HepG2 (cell line): ENCODE measurements around the gene DDI2. TPM values are rescaled to one million over a fixed set of nuclear protein-coding genes. Genes with fewer than 3 reads are reported as not detected.
A peak's percentile ranks its signal among the peaks of the same experiment; 100 is the strongest.

ENCODE experiments used
- DPF2 ChIP-seq: sonication (generic); formaldehyde crosslinking; IDR thresholded peaks from 2 replicates; pipeline ENCODE4 v1.4.0; 2020; ENCODE audit warnings: mild to moderate bottlenecking, low read depth, missing genetic modification reagents, borderline replicate concordance
- FIP1L1 ChIP-seq: fragments of 200-400 bp; formaldehyde crosslinking; IDR thresholded peaks from 2 replicates; pipeline ENCODE4 v1.6.1; 2018; ENCODE audit warnings: low read depth, mild to moderate bottlenecking, low read length, moderate library complexity, borderline replicate concordance; ENCODE audit not compliant: insufficient read depth
- KLF13 ChIP-seq: sonication (generic); formaldehyde crosslinking; IDR thresholded peaks from 2 replicates; pipeline ENCODE4 v1.4.0; 2020; ENCODE audit warnings: mild to moderate bottlenecking, missing genetic modification reagents
- NFE2 ChIP-seq: sonication (generic); formaldehyde crosslinking; IDR thresholded peaks from 2 replicates; pipeline ENCODE4 v1.4.0; 2020; ENCODE audit warnings: missing genetic modification reagents
- SNAI1 ChIP-seq: sonication (generic); formaldehyde crosslinking; IDR thresholded peaks from 2 replicates; pipeline ENCODE4 v1.5.0; 2020; ENCODE audit warnings: mild to moderate bottlenecking, missing genetic modification reagents, borderline replicate concordance
- ZFP36L2 ChIP-seq: sonication (generic); formaldehyde crosslinking; IDR thresholded peaks from 2 replicates; pipeline ENCODE4 v1.4.0; 2020; ENCODE audit warnings: missing genetic modification reagents
- ZNF232 ChIP-seq: sonication (generic); formaldehyde crosslinking; IDR thresholded peaks from 2 replicates; pipeline ENCODE4 v1.4.0; 2020; ENCODE audit warnings: missing genetic modification reagents, borderline replicate concordance
- polyA plus RNA-seq, 8 experiments: library from polyadenylated mRNA; depleted of rRNA in 3 of 8; stranded (reverse) in 7 of 8; unstranded in 1 of 8; fragments of >200 nt; fragmentation: Illumina TruSeq in 4 of 8; extraction: Trizol in 4 of 8; gene quantifications; 2 replicates each; pipeline versions ENCODE4 v1.2.1 to v1.2.3, GENCODE V29; 2011 to 2016; ENCODE audit warnings: low read depth in 4 of 8, missing spikeins in 1 of 8, mixed read lengths in 1 of 8; ENCODE audit not compliant: insufficient read depth in 1 of 8
- total RNA-seq, 5 experiments: library from RNA; depleted of rRNA; stranded (reverse); fragments of >200 nt; fragmentation: Illumina TruSeq; extraction: Trizol; gene quantifications; 2 replicates each; pipeline ENCODE4 v1.2.3, GENCODE V29; 2016; ENCODE audit warnings: low read depth in 1 of 5
- TF ChIP-seq, protein P1 (sequence below): sonication (generic); formaldehyde crosslinking; IDR thresholded peaks from 2 replicates; pipeline ENCODE4 v1.8.1; 2023; ENCODE audit warnings: missing genetic modification reagents, inconsistent platforms, borderline replicate concordance
- TF ChIP-seq, protein P2 (sequence below): sonication (generic); formaldehyde crosslinking; IDR thresholded peaks from 2 replicates; pipeline ENCODE4 v1.5.1; 2020; ENCODE audit warnings: missing genetic modification reagents, mild to moderate bottlenecking, borderline replicate concordance
- TF ChIP-seq, protein P3 (sequence below): IDR thresholded peaks from 2 replicates; pipeline ENCODE4 v1.6.1; 2012; ENCODE audit warnings: low read depth, low read length, improper control_type of control experiment
- TF ChIP-seq, protein P4 (sequence below): sonication (generic); formaldehyde crosslinking; IDR thresholded peaks from 2 replicates; pipeline ENCODE4 v1.5.1; 2020; ENCODE audit warnings: missing genetic modification reagents, mild to moderate bottlenecking, borderline replicate concordance

Gene DDI2
- total and polyA plus RNA-seq, 2 of the 13 experiments (the other 11 are each of a cell fraction or from before 2014, with no cell fraction given) = 8.5 to 25.7 TPM

DNA sequence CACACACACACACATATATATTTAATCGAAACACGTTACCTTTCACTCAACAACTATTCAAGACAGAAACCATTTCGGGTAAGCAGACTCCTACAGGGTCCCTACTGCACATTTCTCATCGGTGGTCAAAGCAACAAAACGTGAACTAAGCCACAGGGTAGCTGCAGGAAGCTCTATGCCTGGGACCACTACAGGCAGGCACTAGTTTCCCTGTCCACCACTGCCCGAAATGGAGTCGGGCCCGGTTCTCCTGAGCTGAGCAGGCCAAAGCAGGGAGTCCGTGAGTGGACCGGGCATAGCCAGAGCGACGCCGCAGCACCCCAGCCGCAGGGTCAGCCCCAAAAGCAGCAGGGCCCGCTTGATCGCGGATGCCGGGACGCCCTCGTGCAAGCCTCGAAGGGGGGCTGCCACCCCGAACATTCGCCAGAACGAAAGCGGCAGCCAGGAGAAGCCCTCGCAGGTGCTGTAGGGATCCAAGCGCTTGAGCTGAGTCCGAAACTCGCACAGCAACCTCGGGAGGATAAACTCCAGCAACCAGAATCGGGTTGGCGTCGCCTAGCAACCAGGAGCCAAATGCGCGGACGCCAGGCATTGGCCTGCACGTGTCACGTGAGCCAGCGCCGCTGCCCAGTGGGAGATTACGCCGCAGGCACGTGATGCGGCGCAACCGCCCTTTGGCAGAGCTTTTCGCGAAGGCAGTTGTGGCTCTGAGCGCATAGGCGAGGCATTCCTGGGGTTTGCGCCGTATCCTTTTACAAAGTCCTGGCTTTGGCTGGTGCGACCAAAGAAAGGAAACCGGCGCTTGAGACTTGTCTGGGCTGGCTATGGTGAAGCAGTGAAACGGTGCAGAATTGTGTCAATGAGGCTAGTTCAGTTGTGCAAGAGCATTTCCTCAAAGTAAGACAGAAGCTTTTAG, 13.9 kb upstream of the DDI2 start (continued):
- TF ChIP-seq, protein P1, sequence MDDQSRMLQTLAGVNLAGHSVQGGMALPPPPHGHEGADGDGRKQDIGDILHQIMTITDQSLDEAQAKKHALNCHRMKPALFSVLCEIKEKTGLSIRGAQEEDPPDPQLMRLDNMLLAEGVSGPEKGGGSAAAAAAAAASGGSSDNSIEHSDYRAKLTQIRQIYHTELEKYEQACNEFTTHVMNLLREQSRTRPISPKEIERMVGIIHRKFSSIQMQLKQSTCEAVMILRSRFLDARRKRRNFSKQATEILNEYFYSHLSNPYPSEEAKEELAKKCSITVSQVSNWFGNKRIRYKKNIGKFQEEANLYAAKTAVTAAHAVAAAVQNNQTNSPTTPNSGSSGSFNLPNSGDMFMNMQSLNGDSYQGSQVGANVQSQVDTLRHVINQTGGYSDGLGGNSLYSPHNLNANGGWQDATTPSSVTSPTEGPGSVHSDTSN (CRISPR knock-in tag) = peak; percentile 65; the same call in 1 of the 2 replicates
- TF ChIP-seq ZFP36L2 (CRISPR knock-in tag) (no peak), DPF2 (CRISPR knock-in tag) (no peak), NFE2 (CRISPR knock-in tag) (no peak), SNAI1 (peak; percentile 52; the same call in 1 of the 2 replicates), ZNF232 (CRISPR knock-in tag) (peak; percentile 75; the same call in 1 of the 2 replicates), FIP1L1 (0 out of 2 replicates have a peak, but pooled peaks have one; percentile 11), KLF13 (CRISPR knock-in tag) (0 out of 2 replicates have a peak, but pooled peaks have one; percentile 55)
- TF ChIP-seq, protein P2, sequence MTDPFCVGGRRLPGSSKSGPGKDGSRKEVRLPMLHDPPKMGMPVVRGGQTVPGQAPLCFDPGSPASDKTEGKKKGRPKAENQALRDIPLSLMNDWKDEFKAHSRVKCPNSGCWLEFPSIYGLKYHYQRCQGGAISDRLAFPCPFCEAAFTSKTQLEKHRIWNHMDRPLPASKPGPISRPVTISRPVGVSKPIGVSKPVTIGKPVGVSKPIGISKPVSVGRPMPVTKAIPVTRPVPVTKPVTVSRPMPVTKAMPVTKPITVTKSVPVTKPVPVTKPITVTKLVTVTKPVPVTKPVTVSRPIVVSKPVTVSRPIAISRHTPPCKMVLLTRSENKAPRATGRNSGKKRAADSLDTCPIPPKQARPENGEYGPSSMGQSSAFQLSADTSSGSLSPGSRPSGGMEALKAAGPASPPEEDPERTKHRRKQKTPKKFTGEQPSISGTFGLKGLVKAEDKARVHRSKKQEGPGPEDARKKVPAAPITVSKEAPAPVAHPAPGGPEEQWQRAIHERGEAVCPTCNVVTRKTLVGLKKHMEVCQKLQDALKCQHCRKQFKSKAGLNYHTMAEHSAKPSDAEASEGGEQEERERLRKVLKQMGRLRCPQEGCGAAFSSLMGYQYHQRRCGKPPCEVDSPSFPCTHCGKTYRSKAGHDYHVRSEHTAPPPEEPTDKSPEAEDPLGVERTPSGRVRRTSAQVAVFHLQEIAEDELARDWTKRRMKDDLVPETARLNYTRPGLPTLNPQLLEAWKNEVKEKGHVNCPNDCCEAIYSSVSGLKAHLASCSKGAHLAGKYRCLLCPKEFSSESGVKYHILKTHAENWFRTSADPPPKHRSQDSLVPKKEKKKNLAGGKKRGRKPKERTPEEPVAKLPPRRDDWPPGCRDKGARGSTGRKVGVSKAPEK (CRISPR knock-in tag) = 0 out of 2 replicates have a peak, but pooled peaks have one; percentile 53
- TF ChIP-seq, protein P3, sequence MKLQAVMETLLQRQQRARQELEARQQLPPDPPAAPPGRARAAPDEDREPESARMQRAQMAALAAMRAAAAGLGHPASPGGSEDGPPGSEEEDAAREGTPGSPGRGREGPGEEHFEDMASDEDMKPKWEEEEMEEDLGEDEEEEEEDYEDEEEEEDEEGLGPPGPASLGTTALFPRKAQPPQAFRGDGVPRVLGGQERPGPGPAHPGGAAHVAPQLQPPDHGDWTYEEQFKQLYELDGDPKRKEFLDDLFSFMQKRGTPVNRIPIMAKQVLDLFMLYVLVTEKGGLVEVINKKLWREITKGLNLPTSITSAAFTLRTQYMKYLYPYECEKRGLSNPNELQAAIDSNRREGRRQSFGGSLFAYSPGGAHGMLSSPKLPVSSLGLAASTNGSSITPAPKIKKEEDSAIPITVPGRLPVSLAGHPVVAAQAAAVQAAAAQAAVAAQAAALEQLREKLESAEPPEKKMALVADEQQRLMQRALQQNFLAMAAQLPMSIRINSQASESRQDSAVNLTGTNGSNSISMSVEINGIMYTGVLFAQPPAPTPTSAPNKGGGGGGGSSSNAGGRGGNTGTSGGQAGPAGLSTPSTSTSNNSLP = no peak
- TF ChIP-seq, protein P4, sequence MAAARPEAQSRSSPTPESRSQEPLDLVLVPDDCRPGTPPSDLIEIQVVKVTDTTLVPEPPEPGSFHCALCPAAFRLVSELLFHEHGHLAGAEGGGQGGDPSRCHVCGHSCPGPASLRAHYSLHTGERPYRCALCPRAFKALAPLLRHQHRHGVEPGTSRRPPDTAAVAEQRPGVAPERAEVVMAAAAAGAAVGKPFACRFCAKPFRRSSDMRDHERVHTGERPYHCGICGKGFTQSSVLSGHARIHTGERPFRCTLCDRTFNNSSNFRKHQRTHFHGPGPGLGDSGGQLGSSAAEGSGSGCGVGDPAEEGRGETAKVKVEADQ (CRISPR knock-in tag) = 0 out of 2 replicates have a peak, but pooled peaks have one; percentile 84
